DLD1 (cell line): ENCODE data around the gene EIF4E3.

Experiments
- in situ Hi-C: cut with HindIII; loops from 2 replicates; pipeline ENCODE4 v1.10.0; 2017; ENCODE audit warnings: low sequenced_read_pairs

The EIF4E3 gene

DNA sequence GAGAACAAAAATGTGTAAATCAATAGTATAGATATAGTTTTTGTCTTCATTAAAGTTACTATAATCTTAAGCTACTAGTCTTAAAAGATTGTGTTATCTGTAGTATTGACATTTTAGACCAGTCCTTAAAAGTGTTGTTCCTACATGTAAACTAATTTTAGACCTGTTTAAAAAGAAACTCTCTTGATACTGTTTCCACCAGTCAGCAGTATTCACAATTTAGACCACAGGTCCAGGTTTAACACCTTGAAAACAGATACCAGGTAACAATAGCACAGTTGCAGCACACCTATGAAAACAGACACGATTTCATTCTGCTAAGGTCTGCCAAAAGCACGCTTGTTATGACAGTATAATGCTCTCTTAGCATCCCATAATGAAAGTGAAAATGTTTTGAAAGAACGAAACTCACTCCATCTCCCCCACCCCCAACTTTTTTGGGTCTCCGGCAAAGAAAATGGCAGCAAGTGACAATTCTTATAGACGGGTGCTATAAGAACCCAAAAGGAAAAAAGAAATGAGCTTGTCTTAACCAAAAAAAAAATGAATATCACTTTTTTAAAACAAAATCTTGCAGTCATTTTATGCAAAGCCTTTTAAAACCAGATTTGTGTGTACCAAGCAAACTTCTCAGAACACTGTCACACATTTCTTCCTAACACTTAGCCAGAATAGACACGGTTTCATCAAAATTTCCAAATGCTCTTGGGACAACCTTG, 1.6 kb downstream of the EIF4E3 start:
- in situ Hi-C loops, result no loop called here

DNA sequence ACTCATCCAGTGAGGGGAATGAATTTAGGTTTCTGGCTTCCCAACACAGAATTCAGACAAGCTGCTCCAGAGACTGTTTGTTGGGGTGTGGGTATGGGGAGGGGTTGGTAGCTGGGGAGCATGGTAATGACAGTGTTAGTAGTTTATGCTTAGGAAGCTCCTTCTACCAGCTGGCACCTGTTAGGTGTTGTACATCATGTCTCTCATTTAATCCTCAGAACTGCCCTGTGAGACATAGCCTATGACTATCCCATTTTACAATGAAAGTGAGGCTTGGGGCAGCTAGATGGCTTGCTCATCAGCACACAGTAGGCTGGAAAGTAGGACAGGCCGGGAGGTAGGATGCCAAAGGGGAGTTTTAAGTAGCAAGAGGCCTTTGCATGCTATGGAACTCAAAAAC, 2.5 kb downstream of the EIF4E3 start:
- in situ Hi-C loops, result no loop called here

DNA sequence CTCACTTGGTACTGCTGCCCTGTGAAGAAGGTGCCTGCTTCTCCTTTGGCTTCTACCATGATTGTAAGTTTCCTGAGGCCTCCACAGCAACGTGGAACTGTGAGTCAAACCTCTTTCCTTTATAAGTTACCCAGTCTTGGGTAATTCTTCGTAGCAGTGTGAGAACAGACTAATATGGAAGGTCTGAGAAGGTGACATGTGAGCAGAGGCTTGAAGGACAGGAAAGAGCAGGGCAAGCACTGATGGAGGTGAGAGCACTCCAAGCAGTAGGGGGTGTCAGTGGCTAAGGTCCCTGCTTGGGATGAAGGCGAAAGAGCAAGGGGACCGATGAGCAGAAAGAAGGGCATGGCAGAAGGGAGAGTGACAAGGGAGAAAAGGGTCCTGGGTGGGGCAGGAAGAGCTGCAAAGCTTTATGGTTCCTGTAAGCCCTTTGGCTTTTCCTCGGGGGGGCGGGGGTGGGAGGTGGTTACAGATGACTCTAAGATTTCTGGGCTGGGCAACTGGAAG, 3.5 kb downstream of the EIF4E3 start:
- in situ Hi-C loops, result no loop called here

DNA sequence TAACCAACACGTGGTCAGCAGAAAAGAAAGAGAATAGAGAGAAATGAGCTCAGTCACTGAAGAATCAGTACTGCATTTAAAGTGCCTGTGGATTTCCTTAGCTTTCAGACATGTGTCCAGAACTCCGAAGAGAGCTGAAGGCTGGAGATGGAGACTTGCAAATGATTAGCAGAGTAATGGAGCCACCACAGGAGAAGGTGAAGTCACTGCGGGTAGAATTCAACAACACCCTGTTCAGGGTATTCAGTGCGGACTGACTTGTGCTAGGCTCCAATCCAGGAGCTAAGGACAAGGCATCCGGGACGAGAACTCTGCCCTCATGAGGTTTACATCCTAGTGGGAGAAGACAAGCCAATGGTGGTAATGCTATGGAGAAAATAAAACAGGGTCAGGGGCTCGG, 4.2 kb downstream of the EIF4E3 start:
- in situ Hi-C loops, result no loop called here

DNA sequence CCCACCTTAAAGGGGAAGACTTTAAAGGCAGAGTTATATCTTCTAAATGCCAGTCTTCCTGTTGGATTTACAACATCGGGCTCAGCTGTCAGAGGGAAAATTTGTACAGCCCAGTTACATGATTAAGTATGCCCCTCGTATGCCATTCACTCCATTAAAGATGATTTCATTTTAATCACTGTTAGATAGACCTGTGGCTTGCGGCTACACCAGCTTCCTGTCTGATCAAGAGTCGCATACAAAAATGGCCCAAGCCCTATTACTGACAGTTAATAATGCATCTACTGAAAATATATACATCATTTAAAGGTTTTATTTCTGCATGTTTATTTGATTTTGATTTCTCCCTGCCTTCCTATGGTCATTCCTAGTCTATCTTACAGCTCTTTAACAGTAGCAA, 7.1 kb downstream of the EIF4E3 start:
- in situ Hi-C loops, result no loop called here

DNA sequence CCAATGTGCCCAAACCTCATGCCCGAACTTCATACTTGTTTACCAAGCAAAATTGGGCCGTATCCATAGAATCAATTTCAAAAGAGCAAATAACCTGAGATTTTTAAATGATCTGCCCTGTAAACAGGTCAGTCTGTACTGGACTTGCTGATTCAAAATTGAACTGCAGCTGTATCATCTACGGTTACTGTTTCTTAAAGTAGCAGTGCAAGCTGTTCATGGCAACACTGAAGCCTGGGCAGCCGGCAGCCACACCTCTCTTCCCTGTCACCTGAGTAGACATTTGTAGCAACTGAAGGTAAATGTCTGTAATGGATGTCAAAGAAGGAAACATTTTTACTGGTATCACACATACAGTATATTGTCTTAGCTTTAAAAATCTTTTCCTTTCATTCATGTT, 10.6 kb downstream of the EIF4E3 start:
- in situ Hi-C loops, result no loop called here

DNA sequence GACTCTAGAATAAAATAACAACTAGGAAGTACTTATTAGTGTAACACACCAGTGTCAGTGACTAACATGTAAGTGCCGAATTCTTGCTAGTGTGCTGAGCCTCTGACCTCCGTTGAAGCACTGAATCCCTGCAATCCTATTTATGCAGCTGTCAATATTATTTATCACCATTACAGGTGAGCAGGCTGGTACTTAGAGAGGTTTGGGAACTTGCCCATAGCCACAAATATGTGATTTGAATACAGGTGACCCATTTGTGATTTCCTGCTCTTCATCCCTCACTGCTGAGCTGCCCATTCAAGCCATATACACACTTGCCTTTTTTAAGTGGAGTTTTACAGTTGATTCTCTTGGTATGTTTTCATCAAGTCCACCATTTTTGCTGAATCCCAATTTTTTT, 12.2 kb downstream of the EIF4E3 start:
- in situ Hi-C loops, result no loop called here

DNA sequence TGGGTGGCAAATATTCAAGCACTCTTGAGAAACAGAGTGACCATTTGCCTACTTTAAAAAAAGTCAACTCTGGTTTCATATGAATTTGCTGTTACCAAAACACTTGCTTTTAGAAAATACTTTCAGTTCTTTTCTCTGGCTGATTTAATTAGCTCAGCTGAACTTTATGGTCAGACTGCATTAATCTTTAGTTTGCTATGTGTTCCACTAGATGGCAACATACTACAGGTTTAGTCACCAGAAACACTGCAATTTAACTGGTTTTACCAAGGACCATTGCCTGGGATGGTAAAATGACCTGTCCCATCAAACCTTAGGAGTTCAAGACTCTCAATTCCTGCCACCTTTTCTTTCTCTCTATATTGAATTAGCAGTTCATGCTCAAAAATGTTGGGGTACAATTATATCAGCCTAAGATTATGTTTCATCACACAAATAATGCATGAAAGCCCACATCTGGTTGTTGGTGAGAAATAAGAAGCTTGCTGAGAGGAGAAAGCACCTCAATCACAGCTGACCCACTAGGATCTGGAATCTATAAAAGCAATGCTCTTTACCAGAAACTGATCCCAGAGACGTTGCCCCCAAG, 14.2 kb downstream of the EIF4E3 start:
- in situ Hi-C loops, result no loop called here

DNA sequence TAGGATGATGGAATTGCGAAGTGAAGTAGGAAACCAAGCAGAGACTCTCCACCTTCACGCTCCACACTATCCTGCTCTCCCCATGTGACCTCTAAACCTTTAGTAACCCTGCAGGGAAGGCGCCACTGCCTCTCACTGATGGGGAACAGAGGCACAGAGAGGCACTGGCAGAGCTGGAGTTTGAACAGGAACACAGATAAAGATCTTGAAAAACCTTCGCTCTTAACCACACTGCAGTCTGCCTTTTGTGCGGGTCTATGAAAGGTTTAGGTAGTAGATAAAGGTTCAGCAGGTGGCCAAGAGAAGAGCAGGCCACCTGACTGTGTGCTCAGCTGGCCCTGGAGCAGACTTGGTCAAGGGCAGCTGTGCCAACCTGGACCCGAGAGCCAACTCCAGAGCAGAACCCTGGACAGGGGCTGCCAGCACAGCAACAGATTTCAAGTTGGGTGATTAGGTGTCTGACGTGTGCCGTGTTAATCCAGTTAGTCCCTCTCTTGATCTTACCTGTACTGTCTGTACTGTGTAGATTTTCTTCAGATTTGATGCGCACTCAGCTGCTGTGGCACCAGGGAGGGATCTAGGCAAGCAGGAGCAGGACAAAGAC, 15.2 kb downstream of the EIF4E3 start:
- in situ Hi-C loops, result no loop called here

DNA sequence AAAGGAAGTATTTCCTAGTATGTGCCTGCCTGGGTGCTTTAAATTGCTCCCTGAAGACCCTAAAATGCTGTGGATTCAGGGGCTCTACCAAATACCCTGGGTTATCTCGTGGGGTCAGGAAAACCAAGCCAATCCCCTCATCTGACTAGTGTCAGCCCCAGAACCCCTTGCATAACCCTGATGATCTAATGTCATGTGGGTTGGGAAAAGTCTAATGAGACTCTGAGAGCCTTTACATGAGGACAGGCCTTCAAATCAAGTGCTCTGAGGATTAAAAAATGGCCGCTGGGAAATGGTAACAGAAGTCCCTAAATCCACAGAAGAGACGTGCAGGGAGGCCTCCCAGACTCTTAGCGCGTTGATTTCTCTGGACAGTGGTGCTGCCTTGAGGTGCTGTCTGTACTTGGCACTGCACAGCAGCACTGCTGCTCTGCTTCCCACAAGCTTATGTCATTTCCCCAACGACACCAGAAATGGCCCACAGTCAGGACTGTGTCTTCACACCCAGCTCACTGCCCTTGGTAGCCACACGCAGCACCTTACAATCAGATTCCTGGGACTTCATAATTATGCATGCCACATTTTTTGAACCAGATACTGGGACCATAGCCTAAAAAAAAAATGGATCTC, 16.6 kb downstream of the EIF4E3 start:
- in situ Hi-C loops, result no loop called here

DNA sequence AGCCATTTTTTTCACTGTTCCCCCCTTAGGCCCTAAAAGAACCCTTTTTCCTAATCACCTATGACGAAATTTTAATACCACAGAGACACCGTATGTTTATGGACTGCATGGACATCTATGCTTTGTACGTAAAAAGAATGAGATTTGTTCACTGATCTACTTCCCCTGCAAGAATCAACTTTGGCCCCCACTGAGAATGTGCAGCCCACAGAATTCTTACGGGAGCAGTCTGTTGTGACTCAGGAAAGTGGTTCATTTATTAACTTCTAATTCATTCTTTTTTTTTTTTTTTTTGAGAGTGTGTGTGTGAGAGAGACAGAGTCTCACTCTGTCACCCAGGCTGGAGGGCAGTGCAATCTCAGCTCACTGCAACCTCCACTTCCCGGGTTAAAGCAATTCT, 17.6 kb downstream of the EIF4E3 start:
- in situ Hi-C loops, result no loop called here

DNA sequence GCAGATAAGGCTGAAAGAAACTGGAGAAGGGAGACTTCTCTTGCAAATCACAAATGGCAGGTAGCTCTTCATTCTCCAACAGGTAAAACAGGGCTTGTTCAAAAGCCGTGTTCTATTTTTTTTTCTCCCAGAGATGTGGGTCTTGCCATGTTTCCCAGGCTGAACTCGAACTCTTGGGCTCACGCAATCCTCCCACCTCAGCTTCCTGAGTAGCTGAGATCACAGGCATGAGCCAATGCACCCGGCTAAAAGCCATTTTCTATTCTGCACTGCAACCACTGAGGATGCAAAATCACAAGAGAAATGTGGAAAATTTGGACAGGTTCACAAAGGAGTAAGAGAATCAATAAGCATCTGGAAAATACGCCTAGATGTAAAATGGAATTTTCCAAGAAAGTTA, 19.5 kb downstream of the EIF4E3 start:
- in situ Hi-C loops, result no loop called here

DNA sequence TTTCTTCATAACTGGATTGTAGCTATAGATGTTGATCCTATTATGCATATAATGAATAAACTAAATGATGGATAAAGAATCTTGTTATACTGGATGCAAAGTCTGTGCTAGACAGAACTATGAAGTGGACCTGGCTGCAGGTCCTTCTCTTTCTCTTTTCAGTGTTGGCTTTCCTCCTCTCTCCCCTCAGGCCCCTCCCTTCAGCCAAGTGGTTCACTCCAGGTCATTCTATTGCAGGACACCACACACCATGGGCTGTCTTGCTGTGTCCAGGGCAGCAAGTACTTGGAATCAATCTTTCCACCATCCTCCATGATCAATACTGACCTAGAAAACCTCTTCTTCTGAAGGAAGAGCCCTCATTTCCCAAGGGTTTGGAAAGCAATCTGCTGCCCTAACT, 20.3 kb downstream of the EIF4E3 start:
- in situ Hi-C loops, result no loop called here

DNA sequence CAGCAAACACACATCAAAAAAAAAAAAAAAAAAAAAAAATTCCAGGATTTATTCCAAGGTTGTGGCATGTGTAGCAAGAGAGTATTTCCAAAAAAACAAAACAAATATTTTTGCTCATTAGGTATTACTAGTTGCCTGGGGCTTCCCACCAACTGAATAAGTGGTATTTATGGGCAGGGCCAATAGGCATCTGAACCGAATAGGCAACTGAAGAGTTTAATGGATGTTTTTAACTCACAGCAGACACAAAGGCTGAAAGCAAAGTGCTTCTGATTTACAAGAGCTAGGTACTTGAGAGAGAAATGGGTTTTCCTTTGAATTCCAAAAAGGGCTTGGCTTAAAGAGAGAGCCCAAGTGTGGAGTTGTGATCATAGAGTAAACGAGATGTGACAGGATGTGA, 21.4 kb downstream of the EIF4E3 start:
- in situ Hi-C loops, result no loop called here

DNA sequence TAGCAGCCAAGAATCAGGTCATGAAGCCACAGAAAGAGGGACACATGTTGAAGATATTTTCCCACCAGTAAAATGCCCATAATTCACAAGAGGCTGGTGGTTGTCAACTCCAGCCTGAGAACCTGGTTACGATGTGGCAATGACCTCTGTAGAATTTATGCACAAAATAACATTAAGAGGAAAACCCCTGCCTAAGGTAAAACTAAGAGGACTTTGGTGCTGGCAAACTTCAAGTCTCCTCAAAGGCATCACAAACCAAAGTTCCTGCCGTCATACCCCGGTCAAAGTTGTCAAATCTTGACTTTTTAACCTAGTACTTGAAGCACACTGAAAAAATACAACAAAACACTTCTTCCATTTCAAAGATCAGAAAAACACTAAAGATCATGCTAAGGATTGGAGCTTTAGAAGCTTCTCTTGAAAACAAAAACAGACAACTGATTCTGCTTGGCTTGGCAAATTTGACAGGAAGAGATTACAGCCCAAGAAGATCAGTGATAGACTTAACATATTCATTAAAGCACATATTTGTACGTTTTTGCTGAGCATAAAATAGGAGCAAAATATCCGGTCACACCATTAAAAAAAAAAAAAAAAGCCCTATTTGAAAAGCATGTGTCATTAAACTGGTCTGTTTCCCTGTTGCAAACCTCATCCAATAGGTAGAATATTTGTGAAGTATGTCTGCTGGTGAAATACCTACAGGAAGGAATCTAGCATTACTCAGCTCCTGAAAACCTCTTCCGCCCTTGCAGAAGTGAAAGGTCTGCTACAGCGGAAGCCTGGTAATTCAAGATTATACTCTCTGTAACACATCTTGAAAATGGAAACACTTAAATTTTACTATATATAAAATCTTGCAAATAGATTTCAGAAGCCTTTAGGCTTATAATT, 22.8 kb downstream of the EIF4E3 start:
- in situ Hi-C loops, result no loop called here

DNA sequence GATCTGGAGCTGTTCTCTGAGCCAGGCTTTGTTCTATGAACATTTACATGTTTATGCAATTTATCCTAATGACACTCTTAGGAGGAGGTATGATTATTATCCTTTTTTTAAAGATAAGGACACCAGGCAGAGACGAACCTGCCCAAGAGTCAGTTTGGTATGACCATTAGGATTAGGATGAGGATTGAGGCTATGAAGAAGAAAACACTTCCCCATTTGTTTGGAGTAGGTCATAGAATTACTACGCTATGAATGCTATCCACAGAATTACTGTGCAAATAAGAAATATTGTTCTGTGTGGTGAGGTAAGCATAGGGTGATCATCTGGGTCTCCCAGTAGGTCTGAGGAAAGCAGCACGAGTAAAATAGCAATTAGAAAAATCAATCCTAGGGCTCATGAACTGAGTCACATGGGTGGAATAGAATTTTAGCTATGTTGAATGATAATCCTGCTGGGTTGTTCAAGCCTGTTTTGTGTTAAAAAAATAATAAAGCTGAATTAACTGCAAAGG, 23.9 kb downstream of the EIF4E3 start:
- in situ Hi-C loops, result no loop called here

DNA sequence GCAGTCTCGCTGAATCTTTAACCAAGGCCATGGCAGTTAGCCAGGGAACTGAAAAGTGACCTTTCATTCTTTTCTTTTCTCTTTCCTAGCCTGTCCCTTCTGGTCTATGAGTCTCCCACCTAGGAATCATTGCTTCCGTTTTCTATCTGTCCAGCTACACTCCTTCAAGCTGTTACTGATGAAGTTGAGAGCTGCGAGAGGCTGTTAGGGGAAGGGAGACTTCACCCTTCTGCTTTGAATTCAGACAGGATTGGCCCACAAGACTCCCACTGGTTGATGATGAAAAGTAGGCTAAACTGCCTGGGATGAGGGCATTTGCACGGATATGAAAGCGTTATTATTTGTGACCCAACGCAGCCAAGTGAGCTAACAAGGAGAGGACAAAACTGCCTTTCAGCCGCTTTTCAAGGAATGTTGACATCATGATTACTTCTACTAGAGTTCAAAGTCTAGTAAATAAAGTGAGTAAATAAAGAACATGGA, 30.2 kb downstream of the EIF4E3 start:
- in situ Hi-C loops, result no loop called here

DNA sequence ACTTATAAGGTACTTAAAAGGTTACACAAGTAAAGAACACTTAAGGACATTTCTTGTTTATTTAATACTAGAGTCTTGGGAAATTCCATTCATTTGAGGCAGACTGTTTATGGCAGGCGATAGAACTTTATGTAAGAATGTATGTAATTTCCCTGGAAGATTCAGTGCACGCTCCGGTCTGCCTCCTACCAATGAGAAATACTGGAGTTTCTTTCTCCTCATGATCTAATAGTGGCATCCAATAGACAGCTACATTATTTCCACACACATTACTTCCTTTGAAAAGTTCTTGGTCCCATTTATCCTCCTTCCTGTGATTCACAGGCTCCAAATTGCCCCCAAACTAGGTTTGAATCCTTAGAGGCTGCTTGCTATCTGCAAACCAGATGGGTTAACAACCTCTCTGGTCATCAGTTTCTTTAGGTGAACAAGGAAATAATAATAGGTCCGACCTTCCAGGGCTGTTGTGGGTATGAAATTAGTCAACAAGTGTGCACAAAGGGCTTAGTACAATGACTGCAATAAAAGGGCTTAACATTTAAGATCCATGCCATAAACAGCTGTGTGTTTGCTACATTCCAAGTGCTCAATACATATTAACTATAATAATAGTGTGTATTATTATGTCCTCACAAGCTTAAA, 30.7 kb downstream of the EIF4E3 start:
- in situ Hi-C loops, result no loop called here

DNA sequence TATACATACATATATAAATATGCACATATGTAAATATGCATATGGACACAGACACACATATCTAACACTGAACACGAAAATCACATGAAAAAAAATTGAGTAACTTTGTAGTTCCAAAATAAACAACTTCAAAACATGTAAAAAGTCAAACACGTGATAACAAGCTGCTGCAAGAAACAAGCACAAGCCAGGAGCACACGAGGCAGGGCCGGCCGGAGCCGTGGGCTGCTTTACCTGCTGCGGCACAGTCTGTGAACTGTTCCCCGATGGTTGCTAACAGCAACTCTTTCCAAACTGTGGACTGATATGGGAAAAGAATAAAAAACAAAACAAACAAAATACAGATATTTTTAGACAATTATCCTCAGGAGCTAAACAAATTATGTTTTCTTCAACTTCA, 31.6 kb downstream of the EIF4E3 start:
- in situ Hi-C loops, result no loop called here

DNA sequence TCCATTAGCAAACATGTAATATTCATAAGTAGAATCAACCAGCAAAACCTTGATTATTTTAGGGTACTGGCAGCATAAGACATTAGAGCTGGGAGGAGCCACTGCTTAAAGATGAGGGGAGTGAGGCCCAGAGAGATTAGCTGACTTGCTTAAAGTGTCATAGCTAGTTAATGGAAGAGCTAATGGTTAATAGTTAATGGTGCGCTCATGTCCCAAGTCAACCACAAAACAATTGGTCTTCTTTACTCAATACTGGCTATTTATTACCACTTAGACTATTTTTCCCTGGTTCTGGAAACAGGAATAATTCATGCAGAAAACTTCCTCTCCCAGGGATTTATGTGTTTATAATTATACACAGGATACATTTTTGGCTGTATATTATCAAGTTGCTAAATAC, 33.1 kb downstream of the EIF4E3 start:
- in situ Hi-C loops, result no loop called here
